DMS53 treated with DMSO at 0.1 percent for 48 hours (cell line): ENCODE measurements around the gene GABRR1.
"Not testable (repeated sequence)": the region's sequence is repeated elsewhere in the genome, so short reads cannot be mapped to it uniquely, and the experiment has no call there.

Experiments used
- DNase-seq: peaks from one replicate; lab custom pipeline; 2025; ENCODE audit not compliant: unreplicated experiment; lab: John Stamatoyannopoulos, UW

Gene GABRR1

GRCh38 chr6:89217299-89217910 is at the start of gene GABRR1:
TSS of gene GABRR1 (minus strand) at chr6:89217358. CDS start at chr6:89217322, 36 bp downstream.
- DNase-seq, result no peak

GRCh38 chr6:89264296-89264695 is 47.1 kb upstream of the GABRR1 start:
- no peak for DNase-seq

DNA sequence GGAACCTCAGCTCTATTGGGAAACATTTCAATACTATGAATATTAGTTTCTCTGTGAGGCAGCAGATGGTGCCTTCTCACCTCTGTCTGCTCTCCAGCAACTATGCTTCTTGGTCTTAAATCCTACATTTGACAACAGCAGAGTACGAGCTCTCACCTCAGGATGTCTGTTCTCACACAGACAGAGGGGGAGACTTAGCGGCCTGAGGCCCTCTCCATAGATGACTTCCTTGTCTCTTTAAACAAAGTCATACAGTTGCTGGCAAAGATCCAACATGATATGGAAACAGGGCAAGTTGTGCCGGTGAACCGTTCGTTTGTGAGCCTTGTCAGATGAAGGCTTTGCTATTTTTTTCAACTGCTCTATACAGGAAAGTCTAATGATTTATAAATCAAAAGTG is 43.7 kb upstream of the GABRR1 start:
- no peak for DNase-seq

DNA sequence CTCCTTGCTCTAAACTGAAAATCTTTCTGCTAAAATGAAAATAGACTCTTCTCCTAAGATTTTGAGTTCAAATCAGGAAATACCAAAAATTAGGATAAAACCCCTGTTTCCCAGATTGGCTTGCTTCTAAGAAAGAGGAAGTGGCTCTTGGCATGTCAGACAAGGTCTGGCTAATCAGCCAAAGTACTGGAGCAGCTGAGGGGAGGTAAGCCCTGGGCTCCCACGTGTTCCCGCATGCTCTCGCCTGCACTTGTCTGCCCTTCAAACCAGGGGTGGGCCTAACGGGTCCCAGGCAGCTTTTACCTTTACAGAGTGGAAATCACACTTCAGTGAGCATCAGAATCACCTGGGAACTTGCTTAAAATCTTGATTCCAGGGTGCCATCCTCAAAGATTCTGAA is 43.2 kb upstream of the GABRR1 start:
- DNase-seq, result no peak

DNA sequence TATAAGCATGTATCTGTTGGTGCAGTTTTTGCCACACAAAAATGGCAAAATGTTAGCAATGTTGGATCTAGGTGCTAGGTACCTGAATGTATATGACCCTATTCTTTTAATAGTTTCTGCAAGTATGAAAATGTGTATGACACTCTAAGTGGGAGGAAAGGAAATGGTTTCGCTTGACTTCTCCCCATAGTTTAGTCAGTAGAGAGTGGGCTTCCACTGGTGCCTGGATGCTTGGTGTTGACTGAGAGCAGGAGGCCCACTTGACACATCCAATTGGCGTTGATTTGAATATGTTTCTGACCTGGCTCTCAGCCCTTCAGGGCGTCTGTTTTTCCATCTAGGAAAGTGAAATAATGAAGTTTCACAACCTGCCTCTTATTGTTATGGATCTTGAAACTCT is 41.8 kb upstream of the GABRR1 start:
- DNase-seq, result no peak

- no peak for DNase-seq
These were observed 40.6 kb upstream of the GABRR1 start for GRCh38 chr6:89257781-89258180.

DNA sequence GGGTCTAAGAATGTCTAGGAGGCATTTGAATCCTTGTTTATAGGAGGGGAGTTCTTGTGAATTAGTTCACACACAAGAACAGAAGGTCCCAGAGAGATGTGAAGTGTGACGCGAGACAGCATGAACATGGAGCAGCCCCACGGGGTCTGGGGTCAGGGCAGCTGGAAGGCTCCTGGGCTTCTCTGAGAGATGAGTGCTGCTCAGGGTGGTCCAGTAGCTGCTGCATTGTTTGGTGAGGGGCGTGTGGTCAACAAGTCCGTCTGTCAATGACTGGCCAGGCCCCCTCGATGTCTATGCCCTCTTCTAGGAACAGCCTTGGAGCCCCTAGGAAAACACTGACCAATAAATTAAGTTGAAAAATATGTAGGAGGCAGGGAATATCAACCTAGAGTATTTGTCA is 40.2 kb upstream of the GABRR1 start:
- DNase-seq, result no peak

- DNase-seq, result no peak
These were observed 38.3 kb upstream of the GABRR1 start for GRCh38 chr6:89255417-89255816.

DNA sequence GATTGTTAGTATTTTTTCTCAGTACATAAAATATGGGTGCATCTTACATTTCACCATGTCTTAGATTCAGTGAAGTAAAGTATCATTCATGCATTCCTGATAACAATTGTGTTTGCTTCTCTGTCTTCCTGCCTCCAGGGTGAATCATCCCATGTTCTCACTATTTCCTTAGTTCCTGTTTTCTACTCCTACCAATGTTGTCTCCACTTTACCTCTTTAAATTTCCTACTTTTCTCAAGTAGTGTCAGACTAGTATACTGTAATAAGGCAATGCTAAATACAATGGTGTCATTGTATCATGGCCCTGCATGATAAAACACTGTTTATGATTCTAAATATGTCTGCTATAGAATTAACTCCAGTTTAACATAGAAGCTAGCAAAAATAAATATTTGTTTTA is 37.4 kb upstream of the GABRR1 start:
- DNase-seq, result no peak

DNA sequence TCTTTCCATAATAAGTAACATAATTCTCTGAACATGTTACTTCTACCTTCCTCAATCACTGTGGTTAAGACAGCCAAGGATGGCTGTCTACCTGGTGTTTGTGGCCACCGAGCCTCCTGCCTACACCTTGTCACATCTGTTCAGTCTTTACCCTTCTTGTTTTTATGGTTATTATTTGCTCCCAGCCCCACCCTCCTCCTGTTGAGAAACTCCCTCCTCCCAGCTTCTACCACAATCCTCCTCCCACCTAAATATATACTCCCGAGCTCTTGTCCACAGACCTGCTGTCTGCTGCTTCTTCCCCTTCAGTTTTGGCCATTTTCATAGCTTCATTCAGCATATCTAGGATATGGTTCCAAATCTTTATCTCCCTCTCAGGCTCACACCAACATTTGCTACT is 35.7 kb upstream of the GABRR1 start:
- DNase-seq, result no peak

DNA sequence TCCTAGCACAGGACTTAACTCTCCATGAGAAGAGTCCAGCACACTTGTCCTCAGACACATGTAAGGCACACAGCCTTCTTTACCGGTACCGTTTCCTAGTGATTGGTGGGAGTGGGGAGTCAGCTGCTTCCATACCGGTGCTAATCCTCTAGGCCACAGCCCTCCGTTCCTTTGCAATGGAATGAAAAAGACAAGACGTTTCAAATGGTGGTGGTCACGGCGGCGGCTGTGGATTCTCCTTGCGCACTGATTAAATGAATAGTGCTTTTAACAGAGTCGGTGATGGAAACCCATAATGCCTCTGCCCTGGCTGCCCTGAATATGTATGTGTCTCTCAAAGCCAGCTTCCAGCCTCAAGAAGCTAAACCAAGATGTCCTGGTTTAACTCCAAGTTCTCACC is 34.8 kb upstream of the GABRR1 start:
- DNase-seq, result no peak

DNA sequence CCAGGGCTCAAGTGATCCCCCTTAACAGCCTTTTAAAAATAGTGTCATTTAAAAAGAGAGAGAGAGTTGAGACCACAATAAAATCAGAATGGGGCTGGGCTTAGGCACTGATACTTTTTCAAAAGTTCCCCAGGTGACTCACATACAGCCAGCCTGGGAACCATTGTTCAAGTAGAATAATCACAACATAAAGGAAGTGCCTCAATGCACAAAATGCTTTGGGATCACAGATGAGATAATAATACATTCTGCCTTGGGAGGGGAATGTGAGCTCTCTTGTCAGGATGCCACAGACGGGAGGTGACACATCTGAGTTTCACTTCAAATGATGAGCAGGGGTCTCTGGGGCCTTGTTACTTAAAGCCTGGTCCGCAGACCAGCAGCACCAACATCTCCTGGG is 34.0 kb upstream of the GABRR1 start:
- no peak for DNase-seq

DNA sequence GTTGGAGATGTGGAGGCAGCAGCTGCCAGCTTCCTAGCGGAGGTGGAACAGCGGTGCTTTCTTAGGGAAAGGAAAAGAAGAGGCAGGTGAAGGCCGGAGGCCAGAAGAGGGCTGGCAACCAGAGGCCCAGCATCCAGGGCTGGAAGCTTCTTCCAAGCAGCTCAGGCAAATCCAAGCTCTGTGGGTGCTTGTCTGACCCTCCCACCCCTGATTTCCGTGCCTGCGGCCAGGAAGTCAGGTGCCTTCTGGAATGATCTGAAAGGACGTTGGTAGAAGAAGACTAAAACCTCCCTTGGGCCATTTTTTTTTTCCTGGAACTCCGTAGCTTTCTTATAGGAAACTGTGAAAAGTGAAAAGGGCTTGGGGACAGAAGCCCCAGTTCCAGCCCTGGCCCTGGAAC is 33.1 kb upstream of the GABRR1 start:
- DNase-seq, result no peak

DNA sequence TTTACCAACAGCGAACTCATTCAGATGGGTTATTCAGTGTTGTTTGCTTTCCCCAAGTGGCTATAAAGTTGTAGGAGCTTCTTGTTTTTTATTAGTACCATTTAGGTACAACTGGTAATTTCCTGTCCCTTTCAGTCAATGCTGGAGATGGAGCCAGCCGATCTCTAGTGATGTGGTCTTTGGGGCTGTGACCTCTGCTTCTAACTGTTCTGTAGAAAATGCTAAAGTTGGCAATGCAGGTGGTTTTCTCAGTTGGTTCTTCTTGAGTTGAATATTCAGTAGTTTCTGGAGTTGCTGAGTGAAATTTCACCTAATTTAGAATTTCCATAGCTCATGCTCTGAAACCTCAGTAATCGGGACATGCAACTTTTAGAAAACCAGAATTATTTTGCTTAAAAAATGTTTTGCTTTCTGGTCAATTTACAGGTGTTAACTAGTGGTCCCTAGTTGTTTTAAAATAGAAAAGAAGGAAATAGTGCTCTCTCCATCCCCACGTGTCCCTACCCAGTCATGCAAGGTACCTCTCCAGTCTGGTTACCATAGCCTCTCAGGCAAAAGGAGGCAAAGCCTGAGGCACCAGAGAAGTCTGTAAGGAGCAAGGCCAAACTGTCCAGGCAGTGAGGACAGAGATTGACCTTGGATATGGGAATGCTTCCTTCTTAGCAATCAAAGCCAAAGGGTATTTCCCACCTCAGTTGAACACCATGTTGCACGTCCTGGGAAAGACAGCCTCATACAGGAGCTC is 27.3 kb upstream of the GABRR1 start:
- no peak for DNase-seq

DNA sequence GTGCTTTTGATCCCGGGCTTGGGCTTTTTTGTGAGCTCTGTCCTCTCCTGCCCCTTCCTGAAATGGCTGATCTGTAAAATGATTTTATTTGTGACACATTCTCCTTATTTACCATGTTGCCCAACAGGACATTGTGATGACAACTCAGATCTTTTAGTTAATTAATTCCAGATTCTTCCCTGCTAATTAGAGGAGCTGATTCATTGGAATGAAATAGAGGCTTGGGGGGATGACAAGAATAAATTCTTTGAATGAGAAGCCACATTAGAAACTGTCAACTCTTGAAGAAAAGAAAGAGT is 26.1 kb upstream of the GABRR1 start:
- no peak for DNase-seq

DNA sequence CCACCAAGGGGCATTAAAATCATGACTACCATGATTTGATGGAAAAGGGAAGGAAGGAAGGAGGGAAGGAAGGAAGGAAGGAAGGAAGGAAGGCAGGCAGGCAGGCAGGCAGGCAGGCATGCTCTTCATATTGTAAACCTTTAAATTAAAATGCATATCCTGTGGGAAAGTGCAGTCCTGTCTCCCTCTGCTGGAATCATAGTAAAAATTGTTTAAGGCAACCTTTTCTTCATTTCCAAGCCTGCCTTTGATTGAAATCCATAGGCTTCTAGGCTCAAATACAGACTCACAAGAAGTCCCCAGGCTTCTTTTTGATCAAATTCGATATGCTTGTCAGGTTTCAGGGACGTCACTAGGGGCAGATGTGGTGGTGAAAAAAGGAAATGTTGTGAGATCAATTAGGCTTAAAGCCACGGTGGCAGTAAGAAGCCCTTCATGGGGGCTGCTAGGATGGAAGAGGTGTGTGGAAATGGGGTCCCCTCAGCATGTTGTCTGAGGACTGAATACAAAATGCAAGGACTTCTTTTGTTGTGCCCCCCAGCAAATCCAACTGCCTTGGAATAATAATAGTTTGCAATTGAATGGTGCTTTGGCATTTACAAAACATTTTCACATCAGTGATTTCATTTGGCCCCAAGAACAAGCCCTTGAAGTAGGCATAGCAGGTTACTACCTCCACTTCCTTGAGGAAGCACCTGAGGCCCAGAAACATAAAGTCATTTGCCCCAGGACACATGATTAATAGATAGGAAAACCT is 25.6 kb upstream of the GABRR1 start:
- peak; percentile 70 for DNase-seq

GRCh38 chr6:89239338-89239737 is 22.2 kb upstream of the GABRR1 start:
- no peak for DNase-seq

DNA sequence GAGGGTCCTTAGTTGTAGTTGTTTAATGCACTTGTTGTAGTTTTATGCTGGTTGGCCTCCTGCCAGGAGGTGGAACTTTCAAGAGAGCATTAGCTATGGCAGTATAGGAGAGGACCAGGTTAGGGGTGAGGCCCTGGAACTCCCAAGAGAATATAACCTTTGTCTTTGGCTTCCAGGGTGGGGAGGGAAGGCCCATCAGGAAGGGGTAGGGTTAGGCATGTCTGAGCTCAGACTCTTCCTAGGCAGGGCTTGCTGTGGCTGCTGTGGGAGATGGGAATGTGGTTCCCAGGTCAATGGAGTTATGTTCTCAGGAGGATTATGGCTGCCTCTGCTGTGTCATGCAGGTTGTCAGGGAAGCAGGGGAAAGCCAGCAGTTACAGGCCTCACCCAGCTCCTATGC is 20.0 kb upstream of the GABRR1 start:
- no peak for DNase-seq

DNA sequence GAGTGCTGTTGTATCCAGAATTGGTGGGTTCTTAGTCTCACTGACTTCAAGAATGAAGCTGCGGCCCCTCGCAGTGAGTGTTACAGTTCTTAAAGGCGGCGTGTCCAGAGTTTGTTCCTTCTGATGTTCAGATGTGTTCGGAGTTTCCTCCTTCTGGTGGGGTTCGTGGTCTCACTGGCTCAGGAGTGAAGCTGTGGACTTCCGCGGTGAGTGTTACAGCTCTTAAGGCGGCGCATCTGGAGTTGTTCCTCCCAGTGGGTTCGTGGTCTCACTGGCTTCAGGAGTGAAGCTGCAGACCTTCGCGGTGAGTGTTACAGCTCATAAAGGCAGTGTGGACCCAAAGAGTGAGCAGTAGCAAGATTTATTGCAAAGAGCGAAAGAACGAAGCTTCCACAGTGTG is 16.4 kb upstream of the GABRR1 start:
- DNase-seq, result not testable (repeated sequence)

GRCh38 chr6:89222712-89223039 is 5.5 kb upstream of the GABRR1 start:
- DNase-seq, result no peak

DNA sequence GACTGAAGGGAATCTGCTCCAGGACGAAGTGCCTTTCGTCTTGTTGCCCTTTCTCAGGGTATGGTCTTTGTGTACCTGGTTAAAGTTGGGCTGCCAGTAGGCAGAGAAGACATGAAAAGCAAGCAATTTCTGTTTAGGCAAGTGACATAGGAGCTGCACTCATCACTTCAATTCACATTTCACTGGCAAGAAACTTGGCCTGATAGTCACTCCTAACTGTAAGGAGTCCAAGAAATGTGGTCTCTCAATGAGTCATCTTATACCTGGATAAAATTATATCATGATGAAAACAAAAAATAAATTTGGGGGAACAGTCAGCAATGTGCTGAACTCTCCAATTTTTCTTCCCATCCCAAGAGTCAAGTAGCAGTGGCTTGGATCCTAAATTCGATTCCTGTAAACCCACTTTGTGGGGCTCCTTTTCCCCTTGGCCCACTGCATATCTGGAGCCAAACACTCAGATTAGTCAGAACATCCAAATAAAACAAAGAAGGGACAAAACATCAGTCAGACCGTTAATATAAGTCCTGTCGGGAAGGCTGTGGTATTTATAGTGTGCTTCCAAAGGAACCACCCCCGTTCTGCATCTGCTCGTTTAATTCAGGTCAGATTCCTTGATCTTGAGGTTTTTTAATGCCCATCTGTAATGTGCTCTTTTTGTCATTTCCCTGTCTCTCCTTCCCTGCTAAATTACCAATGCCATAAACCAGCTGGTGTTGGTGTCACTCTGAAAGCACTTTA is 5.0 kb upstream of the GABRR1 start:
- DNase-seq, result no peak

DNA sequence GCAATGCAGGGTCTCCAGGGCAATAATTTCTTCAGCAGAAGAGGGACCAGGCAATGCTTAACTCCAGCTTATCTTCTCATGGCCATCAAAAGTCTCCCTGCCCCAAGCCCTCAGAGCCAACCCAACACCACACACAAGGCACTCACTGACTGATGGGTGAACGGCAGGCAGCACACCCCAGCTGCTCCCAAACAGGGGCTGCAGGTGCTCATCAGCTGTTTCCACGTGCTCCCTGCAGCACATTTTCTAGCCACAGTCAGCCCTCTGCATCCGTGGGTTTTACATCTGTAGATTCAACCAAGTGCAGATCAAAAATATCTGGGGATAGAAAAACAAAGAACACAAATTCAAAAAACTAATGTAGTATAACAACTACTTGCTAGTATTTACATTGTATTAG is 4.0 kb upstream of the GABRR1 start:
- DNase-seq, result no peak
